ENCODE data around the gene UNC79.

DNA sequence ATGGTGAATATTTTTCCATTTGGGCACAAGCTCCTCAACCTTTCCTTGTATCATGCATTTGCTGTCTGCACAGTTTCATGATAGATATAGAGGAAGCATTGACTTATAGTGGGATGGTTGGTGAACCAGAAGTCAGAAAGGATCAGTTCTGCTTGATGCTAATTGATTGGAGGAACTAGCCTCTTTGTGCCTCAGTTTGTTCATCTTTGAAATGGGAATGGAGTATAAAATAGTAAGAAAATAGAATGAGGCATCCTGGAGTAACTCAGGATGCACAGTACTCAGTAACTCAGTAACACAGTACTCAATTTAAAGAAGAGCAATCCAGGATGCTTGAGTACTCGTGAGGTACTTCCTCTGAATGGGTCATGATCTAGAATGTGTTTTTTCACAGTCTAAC lies 109.5 kb downstream of the UNC79 start:
- TF ChIP-seq, protein P1, sequence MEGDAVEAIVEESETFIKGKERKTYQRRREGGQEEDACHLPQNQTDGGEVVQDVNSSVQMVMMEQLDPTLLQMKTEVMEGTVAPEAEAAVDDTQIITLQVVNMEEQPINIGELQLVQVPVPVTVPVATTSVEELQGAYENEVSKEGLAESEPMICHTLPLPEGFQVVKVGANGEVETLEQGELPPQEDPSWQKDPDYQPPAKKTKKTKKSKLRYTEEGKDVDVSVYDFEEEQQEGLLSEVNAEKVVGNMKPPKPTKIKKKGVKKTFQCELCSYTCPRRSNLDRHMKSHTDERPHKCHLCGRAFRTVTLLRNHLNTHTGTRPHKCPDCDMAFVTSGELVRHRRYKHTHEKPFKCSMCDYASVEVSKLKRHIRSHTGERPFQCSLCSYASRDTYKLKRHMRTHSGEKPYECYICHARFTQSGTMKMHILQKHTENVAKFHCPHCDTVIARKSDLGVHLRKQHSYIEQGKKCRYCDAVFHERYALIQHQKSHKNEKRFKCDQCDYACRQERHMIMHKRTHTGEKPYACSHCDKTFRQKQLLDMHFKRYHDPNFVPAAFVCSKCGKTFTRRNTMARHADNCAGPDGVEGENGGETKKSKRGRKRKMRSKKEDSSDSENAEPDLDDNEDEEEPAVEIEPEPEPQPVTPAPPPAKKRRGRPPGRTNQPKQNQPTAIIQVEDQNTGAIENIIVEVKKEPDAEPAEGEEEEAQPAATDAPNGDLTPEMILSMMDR (IDR thresholded peaks at IDR 0.05; ENCODE audit: insufficient read depth, low read length, poor library complexity, severe bottlenecking), result no peak
- no peak for TF ChIP-seq EZH2phosphoT487 (conservative IDR thresholded peaks at IDR 0.05; ENCODE audit: low read length)
